ENCODE data around the gene CLTA. TPM values are rescaled to one million over a fixed set of nuclear protein-coding genes. Genes with fewer than 3 reads are reported as not detected.

Gene CLTA, protein sequence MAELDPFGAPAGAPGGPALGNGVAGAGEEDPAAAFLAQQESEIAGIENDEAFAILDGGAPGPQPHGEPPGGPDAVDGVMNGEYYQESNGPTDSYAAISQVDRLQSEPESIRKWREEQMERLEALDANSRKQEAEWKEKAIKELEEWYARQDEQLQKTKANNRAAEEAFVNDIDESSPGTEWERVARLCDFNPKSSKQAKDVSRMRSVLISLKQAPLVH
- total RNA-seq (2022; extraction: Qiagen RNA extraction) = 314 to 396 TPM (median 339 TPM) in 5 replicates

GRCh38 chr9:36190388-36191289 is at the start of gene CLTA:
Gene CLTA (plus strand): TSS chr9:36190921. CDS start chr9:36191057, 136 bp downstream.

GRCh38 chr9:36169166-36169565 is 21.6 kb upstream of the CLTA start, which contains the start of gene CCIN:
Gene CCIN (plus strand): TSS chr9:36169388. CDS start chr9:36169503, 115 bp downstream.

DNA sequence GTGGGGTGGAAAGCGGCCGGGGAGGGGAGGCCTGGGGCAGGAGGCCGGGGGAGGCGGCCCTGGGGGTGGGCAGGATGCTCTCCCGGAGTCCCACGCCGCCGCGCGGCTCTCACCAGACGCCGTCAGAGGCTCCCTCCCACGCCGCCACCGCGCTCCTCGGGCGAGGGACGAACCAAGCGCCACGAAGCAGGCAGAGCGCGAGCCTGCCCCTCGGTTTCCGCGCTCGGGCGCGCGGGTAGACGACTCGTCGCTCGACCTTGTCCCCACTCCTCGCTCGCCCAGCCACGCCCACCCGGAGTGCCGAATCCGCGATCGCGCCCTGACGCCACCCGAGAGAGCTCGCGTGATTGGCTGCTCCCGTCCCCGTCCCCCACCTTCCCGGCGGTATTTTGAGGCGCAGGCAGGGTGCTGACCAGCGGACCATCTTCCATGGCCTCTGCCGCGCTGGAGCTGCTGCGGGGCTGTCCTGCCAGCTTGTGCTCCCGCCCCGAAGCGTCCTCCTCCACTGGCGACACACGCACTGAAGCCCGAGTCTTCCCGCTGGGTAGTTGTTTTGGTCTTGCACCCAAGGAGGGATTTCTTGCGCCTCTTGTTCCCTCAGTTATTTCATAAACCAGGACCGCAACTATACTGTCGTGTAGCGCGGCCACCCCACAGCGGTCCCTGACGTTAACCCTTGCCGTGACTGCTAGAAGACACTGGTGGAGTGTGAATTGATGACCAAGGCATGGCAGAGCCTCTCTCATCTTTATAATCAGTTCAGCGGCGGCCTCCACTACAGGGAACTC is 67.7 kb downstream of the CLTA start, which contains the start of gene GNE:
Gene GNE, minus strand, starts transcription at position 241 of the 788 bp plus-strand sequence. CDS start 9,093 bp downstream, outside the sequence.

Other genes starting within 250 kb of the CLTA start
- gene OR2S2, start 232.8 kb upstream of the CLTA start, total RNA-seq (2022; extraction: Qiagen RNA extraction) = not detected in 5 replicates
- 5.0 to 6.0 TPM (median 5.7 TPM) in 5 replicates for gene RECK, start 154.0 kb upstream of the CLTA start, total RNA-seq (2022; extraction: Qiagen RNA extraction)
- 7.5 to 9.9 TPM (median 8.9 TPM) in 5 replicates for gene GLIPR2, start 54.2 kb upstream of the CLTA start, total RNA-seq (2022; extraction: Qiagen RNA extraction)
- gene CCIN, start 21.5 kb upstream of the CLTA start, total RNA-seq (2022; extraction: Qiagen RNA extraction) = 0.09 TPM in 1 of 5 replicates, not detected in the others
- 13.6 to 18.6 TPM (median 16.6 TPM) in 5 replicates for gene GNE, start 67.5 kb downstream of the CLTA start, total RNA-seq (2022; extraction: Qiagen RNA extraction)
- 7.4 to 11.5 TPM (median 9.2 TPM) in 5 replicates for gene RNF38, start 209.3 kb downstream of the CLTA start, total RNA-seq (2022; extraction: Qiagen RNA extraction)